Stimulated activated CD8-positive, alpha-beta memory T cell treated with anti-CD3 and anti-CD28 coated beads, Interleukin-4, amount 100 ng/mL, for 4 hours (primary cell): ENCODE results near the gene ABCB10.
"Not testable (repeated sequence)": the region's sequence is repeated elsewhere in the genome, so short reads cannot be mapped to it uniquely, and the experiment has no call there.

ENCODE experiments used
- DNase-seq, 2 donors: peaks; one replicate each; pipeline ENCODE4 v3.0.0-alpha.2; 2020; ENCODE audit warnings: low read depth in 2 of 2, low spot score in 1 of 2

The ABCB10 gene

DNA sequence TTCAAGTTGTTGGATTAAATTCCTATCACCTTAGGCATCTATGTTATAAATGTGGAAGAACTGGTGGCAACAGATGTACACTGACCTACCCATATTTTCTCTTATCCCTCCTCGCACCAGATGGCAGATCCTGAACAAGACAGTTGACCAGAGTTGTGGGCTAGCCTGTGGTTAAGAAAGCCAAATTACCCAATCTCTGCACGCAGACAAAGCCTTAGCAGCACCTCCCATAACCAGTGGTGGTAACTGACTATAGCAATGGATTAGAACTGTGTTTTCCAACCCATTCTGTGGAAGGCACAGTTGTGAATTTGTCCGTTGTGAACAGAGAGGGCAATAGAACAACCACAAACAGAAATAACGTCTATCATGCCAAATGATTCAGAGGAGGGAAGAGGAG lies 20.6 kb downstream of the ABCB10 start:
- no peak for DNase-seq

DNA sequence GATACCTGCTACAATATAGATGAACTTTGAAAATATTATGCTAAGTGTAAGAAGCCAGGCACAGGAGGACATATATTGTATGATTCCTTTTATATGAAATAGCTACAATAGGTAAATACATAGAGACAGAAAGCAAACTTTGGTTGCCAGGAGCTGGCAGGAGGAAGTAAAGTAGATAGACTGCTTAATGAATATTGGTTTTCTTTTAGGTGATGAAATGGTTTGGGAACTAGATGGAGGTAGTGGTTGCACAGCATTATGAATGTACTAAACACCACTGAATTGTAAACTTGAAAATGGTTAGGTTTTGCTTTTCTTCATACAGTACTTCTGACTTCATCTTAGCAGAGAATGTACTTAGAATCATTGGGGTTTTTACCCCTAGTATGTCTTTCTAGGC lies 21.5 kb downstream of the ABCB10 start:
- no peak for DNase-seq

DNA sequence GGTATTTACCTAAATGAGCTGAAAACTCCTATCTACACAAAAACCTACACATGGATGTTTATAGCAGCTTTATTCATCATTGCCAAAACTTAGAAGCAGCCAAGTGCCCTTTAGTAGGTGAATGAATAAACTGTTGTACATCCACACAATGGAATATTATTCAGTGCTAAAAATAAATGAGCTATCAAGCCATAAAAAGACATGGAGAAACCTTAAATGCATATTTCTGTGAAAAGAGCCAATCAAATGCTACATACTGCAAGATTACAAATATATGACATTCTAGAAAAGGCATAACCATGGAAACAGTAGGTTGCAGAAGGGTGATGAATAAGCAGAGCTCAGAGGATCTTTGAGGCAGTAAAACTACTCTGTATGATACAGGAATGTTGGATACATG lies 23.3 kb downstream of the ABCB10 start:
- no peak for DNase-seq

DNA sequence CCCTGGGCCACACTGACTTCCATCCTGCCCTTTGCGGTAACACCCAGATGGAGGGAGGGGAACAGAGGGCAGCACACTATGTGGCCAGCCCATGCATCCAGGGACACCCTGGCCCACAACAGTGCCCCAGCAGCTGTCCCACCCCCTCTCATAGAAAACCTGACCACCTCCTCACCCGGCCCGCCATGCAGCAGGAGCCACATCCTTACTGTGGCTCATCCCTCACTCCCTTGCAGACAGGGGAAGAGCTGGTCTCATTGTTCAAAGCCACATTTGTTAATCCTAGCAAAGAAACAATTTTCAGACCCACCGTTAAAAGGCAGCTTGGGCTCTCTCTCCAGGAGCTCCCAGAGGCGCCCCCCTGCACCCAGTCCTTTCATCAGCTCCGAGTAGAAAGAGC lies 27.2 kb downstream of the ABCB10 start:
- no peak for DNase-seq

DNA sequence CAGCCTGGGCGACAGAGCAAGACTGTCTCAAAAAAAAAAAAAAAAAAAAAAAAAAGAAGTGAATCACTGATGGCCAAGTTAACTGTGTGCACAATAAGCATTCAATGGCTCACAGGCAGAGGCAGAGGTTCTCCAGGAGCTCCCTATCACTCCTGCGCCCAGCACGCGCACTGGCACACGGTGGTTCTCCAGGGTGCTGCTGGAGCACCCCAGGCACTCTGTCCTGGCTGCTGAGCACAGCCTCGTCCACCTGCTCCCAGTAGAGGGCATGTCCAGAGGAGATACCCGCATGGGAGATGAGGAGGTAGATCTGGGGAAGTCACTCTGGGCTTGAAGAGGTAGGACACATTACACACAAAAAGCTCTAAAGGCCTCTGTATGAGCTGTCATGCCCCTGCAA lies 28.9 kb downstream of the ABCB10 start:
- no peak for DNase-seq

DNA sequence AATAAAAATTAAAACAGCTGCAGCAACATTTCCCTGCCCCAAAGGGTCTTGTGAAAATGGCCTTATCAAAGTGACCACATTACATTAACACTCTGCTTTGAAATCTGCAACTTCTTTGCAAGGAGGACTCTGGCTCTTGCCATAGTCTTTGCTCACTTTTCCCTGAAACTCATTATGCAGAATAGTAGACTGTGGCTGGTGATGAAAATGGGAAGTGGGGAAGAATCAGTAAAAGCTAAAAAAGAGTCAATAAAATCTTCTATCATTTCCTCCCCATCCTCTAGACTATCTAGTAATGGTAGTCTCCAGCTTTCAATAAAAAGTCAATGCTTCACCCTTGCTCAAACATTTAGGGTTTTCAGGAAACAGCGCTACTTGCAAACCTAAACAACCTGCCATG lies 31.8 kb downstream of the ABCB10 start:
- no peak for DNase-seq

DNA sequence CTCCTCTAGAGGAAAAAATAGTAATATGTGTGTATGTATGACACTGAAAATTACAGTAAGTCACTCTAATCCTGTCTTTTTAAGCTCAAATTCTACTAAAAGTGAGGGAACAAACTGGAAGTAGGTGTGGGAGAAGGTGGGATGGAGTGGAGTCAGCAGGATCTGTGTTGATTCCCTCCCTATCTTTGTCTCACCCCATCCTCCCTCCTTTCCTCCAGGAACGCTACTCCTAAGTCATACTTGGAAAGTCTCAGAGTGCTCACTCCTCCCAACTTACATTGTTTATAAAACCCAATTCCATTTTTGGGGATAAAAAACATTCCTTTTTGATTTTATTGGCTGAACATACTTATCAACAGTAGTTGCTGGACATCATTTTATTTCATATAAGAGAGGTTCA lies 35.5 kb downstream of the ABCB10 start:
- DNase-seq = no peak

DNA sequence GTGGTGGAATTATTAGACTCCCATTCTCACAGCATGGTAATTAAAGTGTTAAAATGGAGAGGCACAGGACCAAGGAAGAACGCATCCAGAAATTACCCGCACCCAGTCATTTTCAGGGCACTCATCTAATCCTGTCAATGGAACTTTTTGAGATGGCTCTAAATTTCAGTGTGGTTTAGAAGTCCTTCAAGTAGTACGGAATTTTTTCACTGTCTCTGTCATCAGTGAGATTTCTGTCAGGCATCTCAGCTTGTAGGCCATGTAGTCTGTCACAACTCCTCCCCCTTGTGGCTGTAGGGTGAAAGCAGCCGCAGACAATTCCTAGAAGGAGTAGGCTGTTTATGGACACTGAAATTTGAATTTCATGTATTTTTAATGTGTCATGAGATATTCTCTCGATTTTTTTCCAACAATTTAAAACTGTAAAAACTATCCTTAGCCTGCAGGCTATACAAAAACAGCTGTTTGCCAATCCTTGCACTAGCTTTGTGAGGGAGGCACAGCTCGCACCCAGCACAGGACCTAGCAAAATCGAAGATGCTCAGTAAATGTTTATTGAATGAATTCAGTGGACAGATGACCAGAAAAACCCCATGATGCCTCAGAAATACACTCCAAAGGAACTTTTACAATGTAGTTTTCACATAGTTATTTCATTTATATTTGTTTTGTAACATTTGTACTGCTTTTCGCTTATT lies 43.8 kb downstream of the ABCB10 start:
- peak; percentile 19 to 33 for DNase-seq

DNA sequence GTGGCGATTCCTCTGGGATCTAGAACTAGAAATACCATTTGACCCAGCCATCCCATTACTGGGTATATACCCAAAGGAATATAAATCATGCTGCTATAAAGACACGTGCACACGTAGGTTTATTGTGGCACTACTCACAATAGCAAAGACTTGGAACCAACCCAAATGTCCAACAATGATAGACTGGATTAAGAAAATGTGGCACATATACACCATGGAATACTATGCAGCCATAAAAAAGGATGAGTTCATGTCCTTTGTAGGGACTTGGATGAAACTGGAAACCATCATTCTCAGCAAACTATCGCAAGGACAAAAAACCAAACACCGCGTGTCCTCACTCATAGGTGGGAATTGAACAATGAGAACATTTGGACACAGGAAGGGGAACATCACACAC lies 46.9 kb downstream of the ABCB10 start:
- DNase-seq = not testable (repeated sequence)

DNA sequence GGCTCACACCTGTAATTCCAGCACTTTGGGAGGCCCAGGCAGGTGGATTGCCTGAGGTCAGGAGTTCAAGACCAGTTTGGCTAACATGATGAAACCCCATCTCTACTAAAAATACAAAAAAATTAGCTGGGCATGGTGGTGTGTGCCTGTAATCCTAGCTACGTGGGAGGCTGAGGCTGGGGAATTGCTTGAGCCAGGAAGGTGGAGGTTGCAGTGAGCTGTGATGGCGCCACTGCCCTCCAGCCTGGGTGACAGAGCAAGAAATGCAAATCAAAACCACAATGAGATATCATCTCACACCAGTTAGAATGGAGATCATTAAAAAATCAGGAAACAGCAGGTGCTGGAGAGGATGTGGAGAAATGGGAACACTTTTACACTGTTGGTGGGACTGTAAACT lies 47.3 kb downstream of the ABCB10 start:
- DNase-seq = not testable (repeated sequence)

DNA sequence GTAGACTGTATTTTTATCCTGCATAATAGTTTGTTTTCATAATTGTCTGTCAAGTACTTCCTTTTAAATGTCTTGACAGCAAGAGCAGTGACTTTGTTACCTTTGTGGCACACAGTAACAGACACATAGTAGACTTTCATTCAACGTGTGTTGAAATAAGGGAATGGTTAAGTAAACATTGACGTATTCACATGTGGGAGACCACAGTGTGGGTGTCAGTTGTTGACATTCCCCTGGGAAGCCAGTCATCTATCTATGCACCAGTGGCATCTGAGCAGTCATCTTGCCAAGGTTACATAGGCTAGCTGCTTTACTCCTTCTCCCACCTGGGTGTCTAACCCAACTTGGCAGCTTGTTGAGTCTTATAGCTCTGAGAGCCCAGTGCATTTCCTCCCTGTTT lies 48.9 kb downstream of the ABCB10 start:
- no peak for DNase-seq

DNA sequence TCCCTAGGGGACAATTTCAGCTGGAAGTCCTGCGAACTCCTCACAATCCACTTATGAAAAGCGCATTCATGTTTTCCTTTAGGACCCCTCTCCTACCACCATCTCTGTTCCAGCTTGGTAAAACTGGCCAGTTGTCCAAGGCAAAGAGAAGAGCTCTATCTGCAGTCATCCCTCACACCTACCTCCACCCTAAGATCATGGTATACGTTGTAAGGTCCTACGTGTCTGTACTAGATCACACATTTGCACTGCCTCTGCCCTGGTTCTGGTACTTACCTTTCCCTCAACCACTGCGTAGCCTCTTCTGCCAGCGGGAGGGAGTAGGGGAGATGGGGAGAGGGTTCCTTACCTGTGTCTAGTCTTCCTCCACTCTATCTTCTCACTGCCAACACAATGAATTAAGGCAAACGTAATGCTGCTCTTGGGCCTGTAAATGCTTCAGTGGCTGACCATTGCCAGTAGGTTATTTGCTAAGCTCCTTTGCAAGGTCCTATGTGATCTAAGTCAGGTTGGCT lies 49.6 kb downstream of the ABCB10 start:
- no peak for DNase-seq

DNA sequence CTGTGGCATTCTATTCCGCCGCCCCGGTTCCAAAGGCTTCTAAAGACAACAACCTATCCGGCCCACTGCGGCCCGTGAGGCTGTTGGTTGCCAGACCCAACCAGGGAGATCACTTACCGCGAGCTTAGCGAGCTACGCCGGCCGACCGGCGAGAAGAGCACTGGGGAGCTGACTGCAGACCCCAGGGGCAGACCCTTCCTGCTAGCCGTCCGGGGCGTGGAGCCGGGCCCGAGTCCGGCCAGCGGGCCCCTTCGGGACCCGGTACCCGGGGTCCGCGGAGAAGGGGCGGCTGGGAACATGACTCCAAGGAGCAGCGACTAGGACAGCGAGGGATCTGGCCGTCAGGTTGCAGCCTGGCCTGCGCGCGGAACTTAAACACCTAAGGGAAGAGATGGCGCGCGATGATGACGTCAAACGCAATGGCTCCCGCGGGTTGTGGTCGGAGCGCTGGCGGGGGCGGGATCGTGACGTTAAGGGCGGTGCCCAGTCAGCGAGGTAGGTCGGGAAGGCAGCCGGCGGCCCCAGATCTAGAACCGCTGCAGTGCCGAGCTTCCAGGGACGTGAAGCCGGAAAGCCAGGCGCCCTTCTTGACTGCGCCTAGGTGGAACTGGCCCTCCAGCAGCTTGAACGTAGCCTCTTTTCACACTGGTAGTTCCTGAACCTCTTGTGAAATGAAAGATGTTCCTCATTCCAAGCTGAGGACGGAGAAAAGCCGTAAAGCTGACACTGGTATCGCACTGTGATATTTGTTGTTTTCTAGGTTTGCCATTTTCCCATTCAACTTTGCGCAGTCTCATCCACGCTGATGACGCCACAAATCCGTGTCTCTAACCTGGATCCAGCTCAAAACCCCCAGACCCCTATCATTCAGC lies 50.3 kb downstream of the ABCB10 start, which contains the start of gene NUP133:
TSS of gene NUP133 (minus strand) at position 391 of the 872 bp plus-strand sequence. CDS start at position 299, 92 bp downstream.
- DNase-seq = peak; percentile 97 to 99

DNA sequence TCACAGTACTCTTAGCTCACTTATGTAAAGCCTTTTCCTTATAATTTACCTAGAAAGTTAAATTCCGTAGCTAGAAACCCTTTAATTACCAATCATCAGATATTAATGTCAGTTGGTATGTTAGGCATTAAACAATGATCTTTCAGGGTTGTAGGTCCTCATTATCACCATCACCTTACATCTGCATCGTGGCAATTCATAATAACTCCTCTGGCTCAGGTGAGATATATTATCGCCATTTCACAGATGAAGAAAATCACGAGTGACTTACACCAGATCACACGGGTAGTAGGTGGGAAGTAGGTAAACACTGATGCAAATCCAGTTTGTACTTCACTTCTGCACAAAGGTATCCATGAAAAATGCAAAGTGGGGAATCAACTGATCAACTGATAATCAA lies 51.0 kb downstream of the ABCB10 start:
- no peak for DNase-seq

DNA sequence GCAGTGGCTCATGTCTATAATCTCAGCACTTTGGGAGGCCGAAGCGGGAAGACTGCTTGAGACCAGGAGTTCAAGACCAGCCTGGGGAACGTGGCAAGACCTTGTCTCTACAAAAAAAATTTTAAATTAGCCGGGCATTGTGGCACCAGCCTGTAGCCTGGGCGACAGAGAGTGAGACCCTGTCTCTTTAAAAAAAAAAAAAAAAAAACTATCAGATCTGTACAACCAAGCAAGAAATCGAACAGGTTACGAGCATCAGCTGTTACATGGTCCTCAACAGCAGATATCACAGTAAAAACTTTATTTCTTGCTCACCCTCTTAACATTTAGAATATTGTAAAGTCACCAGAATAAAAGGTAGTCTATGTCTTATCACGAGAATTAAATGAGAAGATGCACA lies 51.9 kb downstream of the ABCB10 start:
- DNase-seq = no peak

DNA sequence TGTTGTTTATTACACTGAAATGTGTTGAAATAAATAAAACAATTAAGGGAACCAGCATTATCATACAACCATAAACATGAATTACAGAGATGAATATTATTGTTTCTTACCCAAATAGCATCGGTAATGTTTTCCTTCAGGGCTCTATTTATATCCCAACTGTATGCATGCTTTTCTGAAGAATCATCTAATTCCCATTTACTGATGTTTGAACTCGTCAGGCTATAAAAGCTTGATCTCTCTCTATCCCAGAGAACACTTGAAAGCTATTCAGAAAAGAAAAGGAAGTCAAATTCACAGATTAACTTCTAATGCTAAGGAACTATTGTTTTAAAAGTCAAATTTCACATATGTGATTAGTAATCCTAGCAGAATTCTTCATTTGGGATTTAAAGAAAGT lies 62.7 kb downstream of the ABCB10 start:
- DNase-seq = no peak

DNA sequence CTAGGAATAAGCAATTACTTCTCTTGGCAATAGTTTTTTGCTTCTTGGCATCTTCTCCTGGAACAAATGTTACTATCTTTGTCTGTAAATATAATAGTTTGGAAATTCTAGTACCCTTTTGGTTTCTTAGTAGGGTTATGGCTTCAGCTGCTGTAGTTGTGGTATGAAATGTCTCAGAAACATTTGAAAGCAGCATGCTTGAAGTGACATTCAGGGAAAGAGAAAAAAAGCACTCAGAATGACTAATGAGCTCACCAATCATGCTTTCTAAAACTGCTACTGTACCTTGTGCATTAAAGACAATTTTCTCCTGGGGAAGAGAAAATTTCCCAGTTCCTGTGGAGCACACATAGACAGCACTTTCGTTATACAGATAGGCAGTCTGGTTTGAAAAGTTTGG lies 71.3 kb downstream of the ABCB10 start:
- DNase-seq = no peak

DNA sequence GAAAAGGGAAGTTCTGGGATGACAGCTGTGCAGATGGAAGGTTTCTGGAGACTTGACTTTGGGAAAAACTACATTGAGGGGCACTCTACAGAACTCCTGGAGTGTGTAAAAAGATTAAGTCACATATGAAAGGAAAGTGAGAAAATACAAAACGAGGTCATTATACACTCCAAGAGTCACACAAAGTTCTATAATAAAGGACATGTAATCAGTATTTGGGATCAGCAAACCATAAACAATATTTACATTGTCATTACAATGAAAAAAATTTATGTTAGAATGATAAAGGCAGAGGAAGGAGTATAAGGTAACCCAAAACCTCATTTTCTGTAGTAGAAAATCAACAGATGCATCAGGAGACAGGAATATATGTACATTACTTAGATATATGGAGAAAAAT lies 73.2 kb downstream of the ABCB10 start:
- no peak for DNase-seq

DNA sequence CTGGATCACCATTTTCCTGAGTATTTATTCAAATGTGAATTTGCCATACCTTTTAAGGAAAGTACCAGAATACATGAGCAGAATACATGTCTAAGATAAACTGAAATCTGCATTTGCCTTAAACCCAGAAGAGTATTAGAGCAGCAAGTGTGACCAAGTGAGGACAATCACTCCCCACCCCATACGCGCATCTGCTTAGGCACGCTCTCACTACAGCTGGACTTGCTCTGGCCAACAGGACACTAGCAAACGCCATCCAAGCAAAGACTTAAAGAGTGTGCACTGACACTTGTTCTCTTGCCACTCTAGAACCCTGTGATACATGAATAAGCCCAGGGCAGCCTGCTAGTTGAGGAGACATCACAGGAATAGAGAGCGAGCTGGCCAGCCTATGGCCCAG lies 76.0 kb downstream of the ABCB10 start:
- DNase-seq = no peak

DNA sequence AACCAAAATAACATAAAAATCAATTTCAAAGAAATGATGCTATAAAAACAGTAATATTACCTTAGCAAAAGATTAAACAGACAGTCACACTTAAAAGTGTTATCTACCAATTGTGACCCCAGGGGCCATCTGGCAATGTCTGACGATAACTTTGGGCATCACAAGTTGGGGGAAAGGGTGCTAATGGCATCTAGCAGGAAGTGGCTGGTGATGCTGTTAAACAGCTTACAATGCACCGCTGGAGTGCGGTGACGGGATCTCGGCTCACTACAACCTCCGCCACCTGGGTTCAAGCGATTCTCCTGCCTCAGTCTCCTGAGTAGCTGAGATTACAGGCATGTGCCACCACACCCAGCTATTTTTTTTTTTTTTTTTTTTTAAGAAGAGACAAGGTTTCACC lies 78.0 kb downstream of the ABCB10 start:
- no peak for DNase-seq

DNA sequence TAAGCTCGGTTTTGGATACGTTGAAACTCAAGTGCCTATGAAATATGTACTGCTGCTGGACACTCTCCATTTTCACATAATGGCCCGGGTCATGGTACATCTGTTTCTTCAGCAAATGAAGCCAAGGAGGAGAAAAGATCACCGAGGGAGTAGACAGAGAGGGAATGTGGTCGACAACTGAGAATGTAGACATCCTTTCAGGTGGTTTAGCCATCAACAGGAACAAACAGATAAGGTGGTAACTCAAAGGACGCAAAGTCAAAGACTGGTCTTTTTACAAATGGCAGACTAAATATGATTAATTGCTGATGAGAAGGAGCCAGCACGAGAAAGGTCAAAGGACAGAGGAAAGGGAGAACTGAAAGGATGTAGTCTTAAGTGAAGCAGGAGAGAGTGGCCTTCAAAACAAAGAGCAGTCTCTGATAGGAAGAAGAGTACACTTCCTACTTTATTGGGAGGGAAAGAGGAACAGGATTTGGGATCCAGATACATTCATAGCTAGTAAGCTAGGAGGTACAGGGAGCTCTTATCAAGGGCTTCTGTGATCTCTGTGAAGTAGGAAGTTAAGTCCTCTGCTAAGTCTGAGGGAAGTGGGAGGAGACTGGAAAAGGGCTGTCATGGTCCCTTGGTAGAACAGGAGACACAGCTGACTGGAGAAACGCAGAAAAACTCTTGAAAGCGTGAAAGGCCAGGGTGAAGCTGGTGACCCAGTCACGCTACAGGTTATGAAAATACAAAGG lies 78.7 kb downstream of the ABCB10 start:
- DNase-seq = no peak

DNA sequence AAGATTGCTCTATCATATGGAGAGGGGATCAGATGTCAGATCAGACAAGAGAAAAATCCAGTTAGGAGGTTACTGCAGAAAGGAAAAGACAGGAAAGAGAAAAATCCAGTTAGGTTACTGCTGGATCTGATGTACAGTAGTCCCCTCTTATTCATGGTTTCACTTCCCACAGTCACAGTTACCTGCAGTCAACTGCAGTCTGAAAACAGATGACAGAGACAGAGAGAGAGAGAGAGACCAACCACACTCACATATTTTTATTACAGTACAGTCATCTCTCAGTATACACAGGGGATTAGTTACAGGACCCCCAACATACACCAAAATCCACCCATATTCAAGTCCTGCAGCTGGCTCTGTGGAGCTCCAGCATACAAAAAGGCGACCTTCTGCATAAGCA lies 79.7 kb downstream of the ABCB10 start:
- DNase-seq = no peak
